Activated CD4-positive, alpha-beta T cell treated with anti-CD3 and anti-CD28 coated beads for 1 hour (primary cell): ENCODE measurements around the gene CLEC5A.
"Not testable (repeated sequence)": the region's sequence is repeated elsewhere in the genome, so short reads cannot be mapped to it uniquely, and the experiment has no call there.

Experiments used
- DNase-seq: peaks from one replicate; pipeline ENCODE4 v3.0.0-alpha.2; 2020

CLEC5A gene

GRCh38 chr7:141945356-141945755 lies 1.4 kb downstream of the CLEC5A start:
- DNase-seq, result no peak

GRCh38 chr7:141944811-141945210 lies 2.0 kb downstream of the CLEC5A start:
- no peak for DNase-seq

DNA sequence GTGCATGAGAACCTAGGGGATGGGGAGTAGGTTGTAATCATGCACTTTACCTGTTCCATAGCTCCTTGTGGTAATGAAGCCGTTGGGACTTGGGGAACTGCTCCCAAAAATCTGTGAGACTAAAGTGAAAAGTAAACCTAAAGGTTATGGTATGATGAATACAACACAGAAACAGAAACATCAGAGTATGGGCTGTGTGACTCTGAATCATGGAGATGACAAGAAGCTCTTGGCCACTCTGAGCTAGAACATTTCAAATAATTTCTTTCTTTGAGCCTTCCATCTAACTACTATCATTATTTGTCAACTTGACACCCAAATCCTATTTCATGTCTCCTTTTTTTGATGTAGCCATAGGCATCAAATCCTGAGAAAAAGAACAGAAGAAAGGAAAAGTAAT lies 2.9 kb downstream of the CLEC5A start:
- no peak for DNase-seq

GRCh38 chr7:141941075-141941474 lies 5.7 kb downstream of the CLEC5A start:
- DNase-seq, result no peak

GRCh38 chr7:141930211-141930610 lies 16.6 kb downstream of the CLEC5A start:
- DNase-seq, result no peak

- no peak for DNase-seq
Measured at GRCh38 chr7:141928845-141929195, 18.0 kb downstream of the CLEC5A start.

GRCh38 chr7:141928146-141928844 lies 18.5 kb downstream of the CLEC5A start:
- DNase-seq, result no peak

DNA sequence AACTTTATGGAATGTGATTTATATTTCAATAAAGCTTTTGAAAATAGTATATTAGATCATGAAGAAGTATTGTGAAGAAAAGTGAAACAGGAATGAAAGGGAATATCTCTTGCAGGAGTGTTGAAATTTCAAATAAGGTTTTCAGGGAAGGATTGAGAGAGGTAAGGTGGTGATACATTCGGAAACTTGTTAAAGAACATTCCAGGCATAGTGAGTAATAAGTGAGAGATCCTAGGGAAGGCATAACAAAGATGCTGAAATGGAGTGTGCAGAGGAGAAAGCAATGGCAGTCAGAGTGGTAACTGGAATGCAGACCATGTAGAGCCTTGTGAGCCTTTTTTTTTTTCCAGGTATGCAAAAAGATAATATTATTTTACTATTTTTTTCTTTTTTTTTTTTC lies 26.5 kb downstream of the CLEC5A start:
- DNase-seq, result no peak

DNA sequence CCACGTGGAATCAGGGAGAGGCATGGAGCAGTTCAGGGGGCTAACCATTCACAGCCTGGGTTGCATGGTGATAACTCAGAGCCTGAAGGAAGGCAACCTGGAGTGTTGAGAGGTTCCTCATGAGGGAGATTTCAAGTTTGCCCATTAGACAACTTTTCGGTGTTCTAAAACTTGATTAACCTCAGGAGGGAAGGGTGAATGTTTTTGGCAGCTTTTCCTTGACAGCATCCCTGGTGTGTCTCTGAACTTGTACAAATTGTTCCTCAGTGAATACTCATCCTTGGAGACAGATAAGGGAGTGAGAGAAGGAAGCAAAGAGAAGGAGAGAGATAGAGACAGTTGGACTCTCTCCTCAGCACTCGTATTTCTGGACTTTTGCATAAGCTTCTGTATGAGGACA lies 30.7 kb downstream of the CLEC5A start, which contains the start of gene OR9A4:
Gene OR9A4 (plus strand): TSS at position 301 of the 400 bp plus-strand sequence. CDS start 2,477 bp downstream, outside the sequence.
- no peak for DNase-seq

DNA sequence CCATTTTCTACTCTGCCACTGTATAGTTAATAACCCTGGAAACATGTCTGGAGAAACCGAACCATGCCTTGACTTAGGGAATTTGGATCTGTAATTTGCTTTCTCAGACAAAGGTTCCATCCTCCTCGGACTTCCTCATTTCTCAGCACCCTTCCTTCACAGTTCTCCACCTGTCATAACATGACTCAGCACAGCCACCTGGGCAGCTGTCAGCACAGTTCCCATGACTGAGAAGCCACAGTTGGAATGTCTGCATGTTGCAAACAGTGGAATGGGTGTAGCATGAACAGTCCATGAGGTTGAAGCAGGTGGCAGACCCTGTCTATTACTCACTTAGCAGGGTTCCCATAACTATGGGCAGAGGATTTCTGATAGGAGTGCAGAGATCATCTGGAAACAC lies 31.2 kb downstream of the CLEC5A start:
- DNase-seq, result no peak

DNA sequence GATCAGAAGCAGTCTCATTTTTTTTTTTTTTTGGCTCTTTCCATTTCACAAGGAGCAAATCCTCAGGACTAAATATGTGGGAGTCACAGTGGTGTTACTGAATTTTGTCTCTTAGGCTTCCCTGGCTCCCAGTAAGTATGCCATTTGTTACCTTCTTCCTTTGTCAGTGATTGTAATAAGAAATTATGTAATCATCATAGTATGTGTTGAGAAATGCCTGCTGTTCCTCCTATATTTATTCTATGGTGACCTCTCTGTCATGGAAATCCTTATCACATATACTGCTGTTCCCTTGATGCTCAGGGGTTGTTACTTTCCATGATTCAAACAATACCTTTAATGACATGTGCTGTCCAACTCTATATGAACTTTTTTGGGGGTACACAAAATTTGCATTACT lies 35.4 kb downstream of the CLEC5A start:
- DNase-seq, result no peak

DNA sequence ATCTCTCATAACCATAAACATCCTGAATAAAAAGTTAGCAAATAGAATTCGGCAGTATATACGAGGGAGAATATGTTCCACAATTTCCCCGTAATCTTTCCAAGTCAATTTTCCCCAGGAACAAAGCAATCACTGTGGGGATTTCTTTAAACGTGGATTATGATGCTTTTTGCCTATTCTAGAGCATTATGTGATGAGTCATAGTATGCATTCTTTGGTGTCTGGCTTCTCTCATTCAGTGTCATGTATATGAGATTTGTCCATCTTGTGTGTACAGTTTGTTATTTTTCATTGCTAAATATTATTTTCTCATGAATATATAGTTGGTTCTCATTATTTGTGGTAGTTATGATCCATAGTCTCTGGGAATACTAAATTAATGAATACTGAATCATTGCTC lies 40.5 kb downstream of the CLEC5A start:
- DNase-seq, result no peak

DNA sequence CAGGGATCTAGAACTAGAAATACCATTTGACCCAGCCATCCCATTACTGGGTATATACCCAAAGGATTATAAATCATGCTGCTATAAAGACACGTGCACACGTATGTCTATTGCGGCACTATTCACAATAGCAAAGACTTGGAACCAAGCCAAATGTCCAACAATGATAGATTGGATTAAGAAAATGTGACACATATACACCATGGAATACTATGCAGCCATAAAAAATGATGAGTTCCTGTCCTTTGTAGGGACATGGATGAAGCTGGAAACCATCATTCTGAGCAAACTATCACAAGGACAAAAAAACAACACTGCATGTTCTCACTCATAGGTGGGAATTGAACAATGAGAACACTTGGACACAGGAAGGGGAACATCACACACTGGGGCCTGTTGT lies 47.4 kb downstream of the CLEC5A start:
- DNase-seq, result not testable (repeated sequence)

GRCh38 chr7:141891336-141891735 lies 55.4 kb downstream of the CLEC5A start:
- no peak for DNase-seq

DNA sequence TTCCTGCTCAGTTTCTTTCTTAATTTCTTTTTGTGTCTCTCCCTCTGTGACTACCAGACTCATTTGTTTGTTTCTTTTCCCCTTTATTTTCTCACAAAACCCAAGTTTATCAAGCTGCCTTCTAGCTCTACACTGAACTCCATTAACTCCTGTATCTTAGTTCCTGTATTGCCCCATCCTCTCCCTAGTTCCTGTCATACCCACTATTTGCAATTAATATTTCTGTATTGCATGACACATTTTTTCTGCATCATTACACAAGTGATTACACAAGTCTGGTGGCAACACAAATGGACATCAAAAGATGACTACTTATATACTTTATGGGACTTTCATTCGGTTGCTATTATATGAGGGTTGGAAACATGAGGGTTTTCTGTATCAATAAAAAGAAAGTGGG lies 57.5 kb downstream of the CLEC5A start:
- no peak for DNase-seq

DNA sequence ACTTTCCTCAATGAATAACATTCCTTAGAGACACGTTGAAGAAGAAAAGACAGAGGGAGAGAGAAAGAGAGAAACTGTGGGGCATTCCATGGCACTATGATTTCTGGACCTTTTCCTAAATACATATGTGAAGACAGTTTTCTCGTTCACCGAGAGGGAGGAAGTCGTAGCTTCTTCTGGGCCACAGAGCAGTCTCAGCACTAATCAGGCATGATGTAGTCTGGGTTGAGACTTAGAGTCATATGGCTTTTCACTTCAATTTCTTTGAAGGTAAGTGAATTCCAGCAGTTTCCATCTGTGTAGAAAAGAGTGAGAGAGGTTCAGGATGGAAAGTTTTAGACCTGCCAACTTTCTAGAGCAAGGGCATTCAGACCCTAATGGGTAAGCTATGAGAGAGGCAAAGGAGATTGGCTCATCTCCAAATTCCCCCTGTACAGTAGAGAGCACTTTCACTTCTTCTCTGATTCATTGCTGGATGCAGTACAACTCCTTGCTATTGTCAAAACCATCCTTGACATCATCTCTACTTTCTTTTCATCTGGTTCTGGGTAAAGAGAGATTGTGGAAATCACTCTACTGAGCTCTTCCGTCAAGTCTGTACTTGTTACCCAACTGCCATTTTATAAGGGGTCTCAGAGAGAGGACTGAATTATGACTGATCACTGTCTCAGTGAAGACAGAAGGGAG lies 62.1 kb downstream of the CLEC5A start:
- DNase-seq, result no peak

DNA sequence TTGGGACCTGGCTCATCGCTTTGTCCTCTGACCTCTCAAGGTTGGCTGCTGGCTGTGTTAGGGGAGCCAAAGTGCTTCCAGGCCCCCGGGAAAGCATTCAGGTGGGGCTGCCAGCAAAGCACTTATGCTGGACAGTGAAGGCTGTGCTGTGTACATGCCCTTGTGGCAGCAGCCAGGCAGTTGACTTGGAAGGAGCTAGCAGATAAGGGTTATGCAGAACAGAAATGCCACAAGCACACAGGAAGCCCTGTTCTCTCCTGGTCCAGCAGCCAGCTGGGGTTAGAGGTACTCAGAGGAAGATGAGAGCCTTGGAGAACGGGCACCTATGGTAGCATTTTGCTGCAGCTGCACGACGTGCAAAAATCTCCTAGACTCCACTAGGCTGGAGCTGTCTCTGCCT lies 65.8 kb downstream of the CLEC5A start:
- DNase-seq, result no peak

DNA sequence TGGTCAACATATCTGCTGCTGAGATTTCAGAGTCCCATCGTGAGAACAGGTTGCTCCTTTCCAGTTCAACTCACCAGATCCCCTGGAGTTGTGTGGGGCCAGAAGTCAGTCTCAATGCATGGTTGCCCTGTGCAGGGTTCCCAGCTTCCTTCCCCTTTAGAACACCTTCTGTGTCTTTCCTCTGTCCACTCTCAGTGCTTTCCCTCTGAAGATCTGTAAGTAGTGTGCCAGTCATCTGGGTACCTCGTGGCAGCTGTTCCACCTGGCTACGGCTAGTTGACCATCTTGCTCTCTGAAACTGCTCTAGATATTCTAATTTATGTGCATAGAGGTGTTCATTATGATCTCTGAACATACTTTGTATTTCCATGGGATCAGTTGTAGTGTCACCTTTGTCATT lies 69.4 kb downstream of the CLEC5A start:
- no peak for DNase-seq
